GM18526 (cell line): Measurements from ENCODE around the gene TXNDC11.
A peak's percentile ranks its signal among the peaks of the same experiment; 100 is the strongest.

ENCODE experiments used
- POLR2A ChIP-seq: IDR thresholded peaks from 3 replicates; pipeline ENCODE4 v1.6.1; 2011; ENCODE audit not compliant: insufficient read length; ENCODE audit errors: extremely low read depth

The TXNDC11 gene

GRCh38 chr16:11711662-11712061 lies 31.0 kb downstream of the TXNDC11 start:
- no peak for TF ChIP-seq POLR2A

- TF ChIP-seq POLR2A: no peak
Observed at GRCh38 chr16:11708421-11708820, 34.2 kb downstream of the TXNDC11 start.

- TF ChIP-seq POLR2A: no peak
Observed at GRCh38 chr16:11707679-11708197, 34.9 kb downstream of the TXNDC11 start.

- peak; percentile 21 for TF ChIP-seq POLR2A
Observed at GRCh38 chr16:11706180-11706742, 36.4 kb downstream of the TXNDC11 start.

GRCh38 chr16:11705311-11706025 lies 37.2 kb downstream of the TXNDC11 start:
- no peak for TF ChIP-seq POLR2A

- TF ChIP-seq POLR2A: no peak
Observed at GRCh38 chr16:11700264-11701029, 42.2 kb downstream of the TXNDC11 start.

- no peak for TF ChIP-seq POLR2A
Observed at GRCh38 chr16:11699234-11699894, 43.3 kb downstream of the TXNDC11 start.

GRCh38 chr16:11698271-11698689 lies 44.4 kb downstream of the TXNDC11 start:
- TF ChIP-seq POLR2A: no peak

GRCh38 chr16:11697319-11697718 lies 45.3 kb downstream of the TXNDC11 start:
- TF ChIP-seq POLR2A: no peak

GRCh38 chr16:11696266-11697012 lies 46.2 kb downstream of the TXNDC11 start:
- TF ChIP-seq POLR2A: no peak

GRCh38 chr16:11692651-11693050 lies 50.0 kb downstream of the TXNDC11 start:
- TF ChIP-seq POLR2A: no peak

GRCh38 chr16:11692171-11692570 lies 50.5 kb downstream of the TXNDC11 start:
- no peak for TF ChIP-seq POLR2A

- no peak for TF ChIP-seq POLR2A
Observed at GRCh38 chr16:11691771-11692170, 50.9 kb downstream of the TXNDC11 start.

- no peak for TF ChIP-seq POLR2A
Observed at GRCh38 chr16:11691235-11691634, 51.4 kb downstream of the TXNDC11 start.
